ENCODE results near the gene CACNA1H. TPM values are rescaled to one million over a fixed set of nuclear protein-coding genes. Genes with fewer than 3 reads are reported as not detected.

CACNA1H gene
- total and polyA plus RNA-seq, 9 of the 15 experiments (the other 6 are each of a cell fraction or from before 2014, with no cell fraction given): 0.10 to 0.18 TPM; not detected in 7

- in situ Hi-C loops (cut with MboI) (no loop called here), intact Hi-C loops (cut with micrococcal nuclease) (no loop called here)
- FAIRE-seq (no peak), DNase-seq (ENCODE audit: extremely low read depth in 1 of 4, low spot score in 3 of 4) (no peak), ATAC-seq (no peak)
- Histone ChIP-seq H2AFZ (ENCODE audit: low read depth, low read length) (no peak overlapping the region), H4K20me1 (replicated peaks; ENCODE audit: control insufficient read depth, insufficient read depth, low read length) (peaks cover 7% of the 10 kb centered on the region), H3K36me3 (ENCODE audit: control insufficient read depth, insufficient read depth, low read length) (no peaks in the 10 kb centered on the region), H3K4me3 (no peak overlapping the region), H3K4me1 (replicated peaks in 1 of 2; ENCODE audit: control insufficient read depth in 2 of 2, insufficient read depth in 2 of 2, low read length in 2 of 2) (peaks cover 0 to 70% of the 10 kb centered on the region in 2 experiments; a peak in 2 of 5 replicates), H3K27me3 (ENCODE audit: control insufficient read depth in 2 of 2, insufficient read depth in 2 of 2, low read length in 2 of 2) (peaks cover 32 to 91% of the 10 kb centered on the region in 2 experiments; a peak in 4 of 5 replicates), H3K79me2 (ENCODE audit: control insufficient read depth, insufficient read depth, low read length) (no peaks in the 10 kb centered on the region), H3K9me3 (replicated peaks; ENCODE audit: control insufficient read depth, insufficient read depth, low read depth, low read length) (no peaks in the 10 kb centered on the region), H3K4me2 (ENCODE audit: insufficient read depth, low read length) (no peak overlapping the region), H3K9me1 (ENCODE audit: control insufficient read depth, insufficient read depth, low read length) (no peaks in the 10 kb centered on the region), H3K9ac (ENCODE audit: insufficient read depth in 1 of 2, low read depth in 2 of 2, low read length in 2 of 2) (no peak overlapping the region; a peak in 1 of 4 replicates), H3K27ac (ENCODE audit: extremely low read depth, low read depth, low read length) (no peak overlapping the region)
- CTCF ChIA-PET (ENCODE audit: low intra/inter-chr PET ratio): no interaction called here
- no peak for TF ChIP-seq NR1H2 (CRISPR knock-in tag; IDR thresholded peaks at IDR 0.05)
- TF ChIP-seq ADNP (tag; IDR thresholded peaks at IDR 0.05): no peak
- TF ChIP-seq ZFPM2 (CRISPR knock-in tag; IDR thresholded peaks at IDR 0.05): no peak
- no peak for TF ChIP-seq ARID3A (IDR thresholded peaks at IDR 0.05; ENCODE audit: borderline replicate concordance, low read depth, low read length)
- no peak for TF ChIP-seq MNT (conservative IDR thresholded peaks at IDR 0.05)
- no peak for TF ChIP-seq CBFB (CRISPR knock-in tag; IDR thresholded peaks at IDR 0.05)
- no peak for TF ChIP-seq RBFOX2 (IDR thresholded peaks at IDR 0.05; ENCODE audit: low read depth, low read length)
- no peak for TF ChIP-seq MBD2 (IDR thresholded peaks at IDR 0.05; ENCODE audit: borderline replicate concordance, low read depth)
- TF ChIP-seq ZNF644 (tag; IDR thresholded peaks at IDR 0.05; ENCODE audit: low read depth): no peak
- no peak for TF ChIP-seq MAFG (tag; conservative IDR thresholded peaks at IDR 0.05)
- TF ChIP-seq PML (IDR thresholded peaks at IDR 0.05; ENCODE audit: low read length): no peak
- no peak for TF ChIP-seq ZFP30 (CRISPR knock-in tag; IDR thresholded peaks at IDR 0.05; ENCODE audit: borderline replicate concordance)
- no peak for TF ChIP-seq SAP30 (IDR thresholded peaks at IDR 0.05; ENCODE audit: borderline replicate concordance, insufficient read depth, low read depth, low read length, poor library complexity, severe bottlenecking)
- TF ChIP-seq ZNF785 (CRISPR knock-in tag; IDR thresholded peaks at IDR 0.05): no peak
- no peak for TF ChIP-seq TCF3 (CRISPR knock-in tag; IDR thresholded peaks at IDR 0.05)
- no peak for TF ChIP-seq NEUROD1 (IDR thresholded peaks at IDR 0.05; ENCODE audit: borderline replicate concordance, low read depth, low read length, partially characterized antibody)
- POLR2A ChIA-PET: no interaction called here
- no TSS peak for BruUV-seq (replicated peaks)
- 2% methylated on average over 8 of the region's 8 CpGs for WGBS (ENCODE audit: insufficient coverage, low coverage, missing lambda C conversion rate)
Measured at GRCh38 chr16:1213231-1213630, 60.3 kb downstream of the CACNA1H start.

Data from K562 (cell line).